Astrocyte of the spinal cord (primary cell): ENCODE results near the gene KCNQ5.

Experiments
- DNase-seq: peaks from one replicate; pipeline ENCODE4 v3.0.0; 2011; ENCODE audit warnings: low read depth, low spot score
- H3K4me3 ChIP-seq: 2 replicates; pipeline ENCODE4 v1.5.1; 2011; ENCODE audit warnings: low read depth, mild to moderate bottlenecking, low read length, moderate library complexity
- in situ Hi-C: cut with HindIII; loops from 2 replicates; pipeline ENCODE4 v1.10.0; 2017; ENCODE audit warnings: low sequenced_read_pairs
- TF ChIP-seq, protein P1 (sequence below): IDR thresholded peaks from 2 replicates; pipeline ENCODE4 v1.5.1; 2012; ENCODE audit warnings: low read depth, mild to moderate bottlenecking, low read length, inconsistent platforms

Gene KCNQ5

DNA sequence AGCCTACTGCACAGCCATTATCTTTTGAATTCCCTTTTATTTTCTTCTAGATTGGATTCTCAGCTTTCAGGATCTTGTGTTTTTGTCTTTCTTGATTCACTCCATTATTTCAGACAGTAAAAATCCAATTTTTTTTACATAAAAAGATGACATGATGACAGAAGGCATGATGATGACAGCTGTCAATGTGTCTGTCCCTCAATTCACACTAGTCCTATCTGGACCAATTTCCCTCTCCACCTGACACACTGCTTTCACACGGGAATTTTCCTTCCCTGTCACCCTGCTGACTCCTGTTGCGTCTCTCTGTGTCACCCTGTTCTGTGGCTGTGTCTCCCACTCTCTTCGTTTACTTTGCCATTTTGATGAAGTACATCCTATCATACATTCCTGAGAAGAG is 529.9 kb downstream of the KCNQ5 start:
- in situ Hi-C loops, result no loop called here
- TF ChIP-seq, protein P1, sequence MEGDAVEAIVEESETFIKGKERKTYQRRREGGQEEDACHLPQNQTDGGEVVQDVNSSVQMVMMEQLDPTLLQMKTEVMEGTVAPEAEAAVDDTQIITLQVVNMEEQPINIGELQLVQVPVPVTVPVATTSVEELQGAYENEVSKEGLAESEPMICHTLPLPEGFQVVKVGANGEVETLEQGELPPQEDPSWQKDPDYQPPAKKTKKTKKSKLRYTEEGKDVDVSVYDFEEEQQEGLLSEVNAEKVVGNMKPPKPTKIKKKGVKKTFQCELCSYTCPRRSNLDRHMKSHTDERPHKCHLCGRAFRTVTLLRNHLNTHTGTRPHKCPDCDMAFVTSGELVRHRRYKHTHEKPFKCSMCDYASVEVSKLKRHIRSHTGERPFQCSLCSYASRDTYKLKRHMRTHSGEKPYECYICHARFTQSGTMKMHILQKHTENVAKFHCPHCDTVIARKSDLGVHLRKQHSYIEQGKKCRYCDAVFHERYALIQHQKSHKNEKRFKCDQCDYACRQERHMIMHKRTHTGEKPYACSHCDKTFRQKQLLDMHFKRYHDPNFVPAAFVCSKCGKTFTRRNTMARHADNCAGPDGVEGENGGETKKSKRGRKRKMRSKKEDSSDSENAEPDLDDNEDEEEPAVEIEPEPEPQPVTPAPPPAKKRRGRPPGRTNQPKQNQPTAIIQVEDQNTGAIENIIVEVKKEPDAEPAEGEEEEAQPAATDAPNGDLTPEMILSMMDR, result no peak
- H3K4me3 ChIP-seq, result no peak overlapping the region
- DNase-seq, result no peak

DNA sequence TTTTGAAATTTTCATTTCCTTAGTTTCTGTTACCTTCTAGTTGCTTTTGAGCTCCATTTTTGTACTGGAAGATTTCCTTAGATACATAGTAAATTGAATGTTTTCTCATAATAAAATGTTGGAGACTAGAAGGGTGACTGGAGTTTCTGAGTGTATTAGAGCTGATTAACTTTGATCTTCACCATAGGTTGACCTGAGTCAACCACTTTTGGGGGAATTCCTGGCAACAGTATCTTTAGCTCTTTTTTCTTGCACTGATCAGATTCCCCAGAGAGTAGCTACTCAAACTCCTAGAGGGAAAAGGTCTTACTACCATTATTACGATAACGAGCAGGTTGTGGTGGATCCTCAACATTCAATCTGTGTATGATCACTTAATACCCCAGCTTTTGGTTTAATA is 530.7 kb downstream of the KCNQ5 start:
- DNase-seq, result no peak
- TF ChIP-seq, protein P1, result no peak
- in situ Hi-C loops, result no loop called here
- no peak overlapping the region for H3K4me3 ChIP-seq

DNA sequence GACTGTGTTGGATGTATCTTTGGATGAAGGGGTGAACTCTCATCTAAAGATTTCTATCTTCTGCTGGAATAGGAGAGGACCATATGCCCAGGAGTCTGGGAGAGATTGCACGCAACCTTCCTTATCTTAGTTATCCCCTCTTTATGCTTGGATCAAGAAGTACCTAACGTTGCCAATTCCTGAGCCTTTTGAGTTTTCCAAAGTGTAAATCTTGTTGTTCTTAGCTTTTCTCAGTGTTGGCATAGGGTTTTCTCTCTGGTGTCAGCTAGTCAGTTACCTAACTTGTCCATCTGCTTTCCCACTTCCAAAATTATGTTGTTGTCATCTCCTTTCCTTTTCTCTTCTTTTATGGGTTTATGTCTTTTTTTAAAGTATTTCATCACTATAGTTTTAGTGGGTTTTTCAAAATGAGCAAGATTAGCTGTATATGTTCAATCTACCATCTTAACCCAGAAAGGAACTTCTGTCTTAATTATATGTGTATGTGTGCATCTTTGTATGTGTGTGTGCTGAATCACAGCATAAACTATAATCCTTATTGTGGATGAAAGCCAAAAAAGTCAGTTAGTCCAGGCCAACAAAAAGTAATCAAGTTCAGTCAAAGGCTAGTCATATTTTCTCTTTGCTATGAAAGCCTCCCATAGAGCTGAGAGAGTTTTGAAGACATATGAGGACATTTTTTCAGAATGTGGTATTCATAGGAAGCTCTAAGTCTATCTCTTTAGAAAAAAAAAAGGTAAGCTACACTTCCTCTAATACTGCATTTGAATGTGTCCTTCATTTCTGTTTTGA is 531.3 kb downstream of the KCNQ5 start:
- no peak overlapping the region for H3K4me3 ChIP-seq
- TF ChIP-seq, protein P1, result no peak
- DNase-seq, result peak; percentile 28
- in situ Hi-C loops, result no loop called here

DNA sequence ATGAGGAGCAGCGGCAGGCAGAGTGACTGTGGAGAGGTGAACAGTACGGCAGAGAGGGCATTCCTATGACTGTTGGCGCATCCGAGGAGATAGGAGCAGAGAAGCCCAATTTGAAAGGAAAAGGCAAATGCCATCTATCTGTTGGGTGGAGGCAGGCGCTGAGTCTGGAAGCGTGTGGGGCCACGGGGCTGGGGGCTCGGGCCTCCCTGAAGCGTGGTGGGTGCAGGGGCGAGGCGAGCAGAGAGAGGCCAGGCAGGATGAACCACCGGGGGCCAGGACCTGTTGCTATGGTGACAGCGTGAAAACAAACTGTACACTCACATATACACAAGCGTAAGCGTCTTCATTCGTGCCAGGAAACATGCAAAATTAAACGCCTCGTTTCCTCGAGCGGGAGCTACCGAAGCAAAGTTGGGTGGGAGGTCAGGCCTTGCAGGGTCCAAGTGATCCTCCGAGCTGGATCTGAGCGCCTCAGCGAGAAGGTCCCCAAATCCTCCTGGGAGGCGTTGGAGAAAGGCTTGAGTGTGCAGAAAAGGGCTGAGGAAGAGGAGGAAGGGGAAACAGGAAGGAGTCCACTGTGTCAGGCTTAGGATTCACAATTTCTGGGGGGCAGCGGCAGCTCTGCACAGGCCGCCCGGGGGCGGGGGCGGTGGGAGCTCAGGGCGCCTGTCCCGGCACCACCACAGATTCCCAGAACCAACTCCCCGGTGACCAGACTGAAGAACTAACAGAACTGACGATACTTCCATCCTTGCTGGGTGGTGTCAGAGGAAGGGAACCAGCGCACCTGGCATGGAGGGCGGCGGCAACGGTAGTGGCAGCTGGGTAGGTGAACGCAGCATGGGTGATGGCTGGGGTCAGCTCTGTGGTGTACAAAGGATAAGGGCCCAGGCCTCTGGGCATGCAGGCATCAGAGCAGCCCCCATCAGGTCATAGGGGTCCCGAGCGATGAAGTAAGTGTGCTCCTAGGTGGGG is 535.2 kb downstream of the KCNQ5 start:
- in situ Hi-C loops, result no loop called here
- no peak overlapping the region for H3K4me3 ChIP-seq
- TF ChIP-seq, protein P1, result no peak
- DNase-seq, result no peak

DNA sequence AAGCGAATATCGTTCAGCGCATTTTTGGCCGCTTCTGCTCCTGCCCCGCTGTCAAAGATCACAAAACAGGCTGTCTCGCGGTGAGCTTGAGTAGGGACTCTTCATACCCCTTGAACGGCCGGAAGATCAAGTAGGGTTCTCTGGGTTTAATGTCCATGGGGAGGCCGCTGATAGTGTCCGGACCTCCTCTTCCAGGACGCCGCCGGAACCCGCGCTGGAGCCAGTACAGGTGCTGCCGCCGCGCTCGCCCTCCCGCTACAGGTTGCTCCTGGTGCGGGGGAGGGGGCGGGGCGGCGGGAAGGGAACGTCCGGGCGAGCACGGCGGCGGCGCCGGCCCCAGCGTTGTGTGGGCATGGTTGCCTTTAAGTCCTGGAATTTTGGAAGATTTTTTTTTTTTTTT is 536.0 kb downstream of the KCNQ5 start:
- DNase-seq, result no peak
- no peak overlapping the region for H3K4me3 ChIP-seq
- TF ChIP-seq, protein P1, result no peak
- in situ Hi-C loops, result no loop called here

DNA sequence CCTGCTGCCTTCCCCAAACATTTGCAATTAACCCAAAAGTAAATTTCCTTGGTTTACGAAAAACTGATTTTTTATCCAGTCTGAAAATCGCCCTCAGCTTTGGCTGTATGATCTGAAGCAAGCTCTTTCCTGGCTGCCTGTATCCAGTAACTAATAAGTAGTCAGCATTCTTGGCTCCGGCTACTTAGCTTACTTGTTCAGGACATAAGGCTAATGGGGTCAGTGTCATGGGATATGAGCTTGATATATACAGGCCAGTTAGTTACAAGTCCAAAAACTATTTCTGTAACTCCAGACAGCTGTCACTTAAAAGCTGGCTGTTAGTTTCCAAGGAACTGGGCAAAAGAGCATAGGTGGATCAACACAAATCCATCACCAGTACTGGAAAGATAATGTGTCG is 547.2 kb downstream of the KCNQ5 start:
- no peak overlapping the region for H3K4me3 ChIP-seq
- no peak for DNase-seq
- in situ Hi-C loops, result no loop called here
- TF ChIP-seq, protein P1, result no peak
